ENCODE results near the gene ANK2.

ANK2 gene

GRCh38 chr4:113077575-113077974, 28.1 kb downstream of the ANK2 start:
- Histone ChIP-seq H3K4me3 (IDR thresholded peaks at IDR 0.05; ENCODE audit: insufficient read depth, low read depth, low read length) (no peak overlapping the region), H2AFZ (ENCODE audit: low read depth) (no peak overlapping the region), H3K27me3 (ENCODE audit: insufficient read depth, low read depth) (no peaks in the 10 kb centered on the region), H3K79me2 (ENCODE audit: insufficient read depth, low read depth) (no peaks in the 10 kb centered on the region), H3K4me2 (no peak overlapping the region), H3K9ac (no peak overlapping the region), H3K36me3 (ENCODE audit: insufficient read depth) (no peaks in the 10 kb centered on the region), H3K4me1 (ENCODE audit: low read depth, poor library complexity, severe bottlenecking) (no peaks in the 10 kb centered on the region), H3K27ac (no peak overlapping the region), H4K20me1 (ENCODE audit: insufficient read depth) (no peaks in the 10 kb centered on the region)
- TF ChIP-seq CTCF (conservative IDR thresholded peaks at IDR 0.05; ENCODE audit: low read depth, low read length), result no peak

GRCh38 chr4:113078066-113078465, 28.6 kb downstream of the ANK2 start:
- Histone ChIP-seq H4K20me1 (ENCODE audit: insufficient read depth) (no peaks in the 10 kb centered on the region), H3K27me3 (ENCODE audit: insufficient read depth, low read depth) (no peaks in the 10 kb centered on the region), H3K36me3 (ENCODE audit: insufficient read depth) (no peaks in the 10 kb centered on the region), H3K79me2 (ENCODE audit: insufficient read depth, low read depth) (no peaks in the 10 kb centered on the region), H3K4me3 (IDR thresholded peaks at IDR 0.05; ENCODE audit: insufficient read depth, low read depth, low read length) (no peak overlapping the region), H3K4me2 (no peak overlapping the region), H3K4me1 (ENCODE audit: low read depth, poor library complexity, severe bottlenecking) (no peaks in the 10 kb centered on the region), H3K27ac (no peak overlapping the region), H2AFZ (ENCODE audit: low read depth) (no peak overlapping the region), H3K9ac (no peak overlapping the region)
- no peak for TF ChIP-seq CTCF (conservative IDR thresholded peaks at IDR 0.05; ENCODE audit: low read depth, low read length)

- Histone ChIP-seq H3K27ac (no peak overlapping the region), H4K20me1 (ENCODE audit: insufficient read depth) (no peaks in the 10 kb centered on the region), H3K4me2 (no peak overlapping the region), H3K36me3 (ENCODE audit: insufficient read depth) (no peaks in the 10 kb centered on the region), H3K4me3 (IDR thresholded peaks at IDR 0.05; ENCODE audit: insufficient read depth, low read depth, low read length) (no peak overlapping the region), H2AFZ (ENCODE audit: low read depth) (no peak overlapping the region), H3K79me2 (ENCODE audit: insufficient read depth, low read depth) (no peaks in the 10 kb centered on the region), H3K9ac (no peak overlapping the region), H3K4me1 (ENCODE audit: low read depth, poor library complexity, severe bottlenecking) (no peaks in the 10 kb centered on the region), H3K27me3 (ENCODE audit: insufficient read depth, low read depth) (no peaks in the 10 kb centered on the region)
- no peak for TF ChIP-seq CTCF (conservative IDR thresholded peaks at IDR 0.05; ENCODE audit: low read depth, low read length)
These were observed 30.6 kb downstream of the ANK2 start for GRCh38 chr4:113080050-113080449.

GRCh38 chr4:113080624-113081023, 31.2 kb downstream of the ANK2 start:
- H3K9ac ChIP-seq, result no peak overlapping the region
- no peak overlapping the region for H3K27ac ChIP-seq
- no peaks in the 10 kb centered on the region for H3K36me3 ChIP-seq (ENCODE audit: insufficient read depth)
- H3K27me3 ChIP-seq (ENCODE audit: insufficient read depth, low read depth), result no peaks in the 10 kb centered on the region
- no peaks in the 10 kb centered on the region for H3K79me2 ChIP-seq (ENCODE audit: insufficient read depth, low read depth)
- no peaks in the 10 kb centered on the region for H4K20me1 ChIP-seq (ENCODE audit: insufficient read depth)
- no peak overlapping the region for H2AFZ ChIP-seq (ENCODE audit: low read depth)
- TF ChIP-seq CTCF (conservative IDR thresholded peaks at IDR 0.05; ENCODE audit: low read depth, low read length), result no peak
- no peaks in the 10 kb centered on the region for H3K4me1 ChIP-seq (ENCODE audit: low read depth, poor library complexity, severe bottlenecking)
- no peak overlapping the region for H3K4me2 ChIP-seq
- no peak overlapping the region for H3K4me3 ChIP-seq (IDR thresholded peaks at IDR 0.05; ENCODE audit: insufficient read depth, low read depth, low read length)

GRCh38 chr4:113083346-113083745, 33.9 kb downstream of the ANK2 start:
- H3K27ac ChIP-seq, result no peak overlapping the region
- H3K9ac ChIP-seq, result no peak overlapping the region
- no peak overlapping the region for H3K4me3 ChIP-seq (IDR thresholded peaks at IDR 0.05; ENCODE audit: insufficient read depth, low read depth, low read length)
- H3K79me2 ChIP-seq (ENCODE audit: insufficient read depth, low read depth), result no peaks in the 10 kb centered on the region
- no peak overlapping the region for H3K4me2 ChIP-seq
- H2AFZ ChIP-seq (ENCODE audit: low read depth), result no peak overlapping the region
- TF ChIP-seq CTCF (conservative IDR thresholded peaks at IDR 0.05; ENCODE audit: low read depth, low read length), result no peak
- no peaks in the 10 kb centered on the region for H3K36me3 ChIP-seq (ENCODE audit: insufficient read depth)
- H3K27me3 ChIP-seq (ENCODE audit: insufficient read depth, low read depth), result no peaks in the 10 kb centered on the region
- no peaks in the 10 kb centered on the region for H3K4me1 ChIP-seq (ENCODE audit: low read depth, poor library complexity, severe bottlenecking)
- H4K20me1 ChIP-seq (ENCODE audit: insufficient read depth), result no peaks in the 10 kb centered on the region
